GM12878 (cell line): Measurements from ENCODE around the gene DSTYK.

Experiments used
- ATF7 ChIP-seq: fragments of 450-650 bp; IDR thresholded peaks from 2 replicates; pipeline ENCODE4 v1.6.1; 2016; ENCODE audit warnings: low read depth, mild to moderate bottlenecking
- CTCF ChIP-seq, 3 experiments: IDR thresholded peaks in 2 of 3; conservative IDR thresholded peaks in 1 of 3; 2 replicates each; pipeline ENCODE4 v1.5.1; 2011; ENCODE audit warnings: low read depth in 3 of 3, low read length in 3 of 3, mild to moderate bottlenecking in 3 of 3, control low read depth in 2 of 3, moderate library complexity in 2 of 3, inconsistent platforms in 1 of 3, mixed read lengths in 1 of 3; ENCODE audit not compliant: control insufficient read depth in 2 of 3, insufficient read depth in 1 of 3; ENCODE audit errors: extremely low read depth in 1 of 3
- EGR1 ChIP-seq, 2 experiments: IDR thresholded peaks; 1 replicate in 1 of 2; 2 replicates in 1 of 2; pipeline ENCODE4 v1.6.1; 2011 to 2012; ENCODE audit warnings: low read depth in 2 of 2, low read length in 2 of 2, borderline replicate concordance in 1 of 2, mild to moderate bottlenecking in 1 of 2, moderate library complexity in 1 of 2
- ESRRA ChIP-seq: IDR thresholded peaks from 2 replicates; pipeline ENCODE4 v1.6.1; 2012; ENCODE audit warnings: mild to moderate bottlenecking, low read length, improper control_type of control experiment
- FOXM1 ChIP-seq: IDR thresholded peaks from 2 replicates; pipeline ENCODE4 v1.6.1; 2012; ENCODE audit warnings: low read depth, mild to moderate bottlenecking, inconsistent platforms, low read length, moderate library complexity
- HDAC2 ChIP-seq: fragments of 200-600 bp; sonication (generic); IDR thresholded peaks from 2 replicates; pipeline ENCODE4 v1.6.1; 2017
- NRF1 ChIP-seq: conservative IDR thresholded peaks from 2 replicates; pipeline ENCODE4 v1.6.1; 2011; ENCODE audit warnings: mild to moderate bottlenecking, low read depth, low read length, improper control_type of control experiment
- POLR2AphosphoS5 ChIP-seq: IDR thresholded peaks from 2 replicates; pipeline ENCODE4 v1.6.1; 2011; ENCODE audit warnings: mild to moderate bottlenecking, low read length, inconsistent platforms

GRCh38 chr1:205225901-205226765, 14.6 kb upstream of the DSTYK start:
- TF ChIP-seq ESRRA (no peak), NRF1 (no peak), CTCF (IDR thresholded peaks at IDR 0.05 in 2 of 3, conservative IDR thresholded peaks at IDR 0.05 in 1 of 3; ENCODE audit: control insufficient read depth in 2 of 3, extremely low read depth in 1 of 3, insufficient read depth in 1 of 3, low read depth in 3 of 3, low read length in 3 of 3) (no peak), FOXM1 (no peak), EGR1 (IDR thresholded peaks at IDR 0.05; ENCODE audit: borderline replicate concordance in 1 of 2, low read depth in 2 of 2, low read length in 2 of 2) (no peak), ATF7 (no peak), POLR2AphosphoS5 (no peak), HDAC2 (no peak)
